Neuronal stem cell (in vitro differentiated cells): ENCODE data around the gene SH3TC1.
A peak's percentile ranks its signal among the peaks of the same experiment; 100 is the strongest.

Experiments used
- DNase-seq: peaks from one replicate; pipeline ENCODE4 v3.0.0-alpha.2; 2013; ENCODE audit warnings: low spot score
- H2AFZ ChIP-seq: one replicate; pipeline ENCODE4 v1.6.1; 2013; ENCODE audit warnings: mild to moderate bottlenecking, low read length, inconsistent platforms
- H2AK5ac ChIP-seq: 2 replicates; pipeline ENCODE4 v1.6.1; 2013; ENCODE audit warnings: low read depth, mild to moderate bottlenecking, inconsistent platforms, low read length, moderate library complexity, mixed read lengths
- H2BK120ac ChIP-seq: 2 replicates; pipeline ENCODE4 v1.6.1; 2013; ENCODE audit warnings: low read depth, mild to moderate bottlenecking, inconsistent platforms, low read length, moderate library complexity, mixed read lengths
- H2BK12ac ChIP-seq: one replicate; pipeline ENCODE4 v1.6.1; 2013; ENCODE audit warnings: low read length, inconsistent platforms
- H2BK15ac ChIP-seq: 2 replicates; pipeline ENCODE4 v1.6.1; 2013; ENCODE audit warnings: mild to moderate bottlenecking, low read length, inconsistent platforms, mixed read lengths
- H2BK5ac ChIP-seq: one replicate; pipeline ENCODE4 v1.6.1; 2013; ENCODE audit warnings: inconsistent platforms, mild to moderate bottlenecking, low read length, moderate library complexity
- H3K14ac ChIP-seq: one replicate; pipeline ENCODE4 v1.6.1; 2013; ENCODE audit warnings: low read length, inconsistent platforms
- H3K18ac ChIP-seq: 2 replicates; pipeline ENCODE4 v1.6.1; 2013; ENCODE audit warnings: low read length, inconsistent platforms
- H3K23ac ChIP-seq: 2 replicates; pipeline ENCODE4 v1.6.1; 2013; ENCODE audit warnings: low read depth, mild to moderate bottlenecking, mixed read lengths, low read length, inconsistent platforms; ENCODE audit not compliant: poor library complexity
- H3K27ac ChIP-seq: replicated peaks from 3 replicates; pipeline ENCODE4 v1.5.1; 2013; ENCODE audit warnings: low read length, inconsistent platforms
- H3K27me3 ChIP-seq, 3 experiments: 2 replicates each; pipeline ENCODE4 v1.6.1; 2013; ENCODE audit warnings: low read length in 3 of 3, mild to moderate bottlenecking in 2 of 3, inconsistent platforms in 1 of 3, low read depth in 1 of 3, mixed read lengths in 1 of 3, moderate library complexity in 1 of 3; ENCODE audit not compliant: control insufficient read depth in 3 of 3, insufficient read depth in 3 of 3
- H3K36me3 ChIP-seq, 2 donors: replicated peaks in 1 of 2; 2 replicates each; pipeline ENCODE4 v1.6.1; 2013; ENCODE audit warnings: low read length in 2 of 2; ENCODE audit not compliant: control insufficient read depth in 2 of 2, insufficient read depth in 2 of 2
- H3K4ac ChIP-seq: 2 replicates; pipeline ENCODE4 v1.6.1; 2013; ENCODE audit warnings: inconsistent platforms, mild to moderate bottlenecking, low read length, moderate library complexity
- H3K4me1 ChIP-seq, 2 donors: 1 replicate in 1 of 2; 2 replicates in 1 of 2; pipeline ENCODE4 v1.6.1; 2013; ENCODE audit warnings: low read length in 2 of 2, low read depth in 1 of 2; ENCODE audit not compliant: control insufficient read depth in 2 of 2, insufficient read depth in 1 of 2
- H3K4me2 ChIP-seq: one replicate; pipeline ENCODE4 v1.6.1; 2013; ENCODE audit warnings: mild to moderate bottlenecking, low read length, inconsistent platforms; ENCODE audit not compliant: insufficient read depth, poor library complexity, severe bottlenecking
- H3K4me3 ChIP-seq, 2 donors: 2 replicates each; pipeline ENCODE4 v1.5.1; 2013; ENCODE audit warnings: low read length in 2 of 2, mild to moderate bottlenecking in 2 of 2, inconsistent platforms in 1 of 2, moderate library complexity in 1 of 2
- H3K79me1 ChIP-seq: one replicate; pipeline ENCODE4 v1.6.1; 2013; ENCODE audit warnings: low read depth, mild to moderate bottlenecking, inconsistent platforms, low read length, moderate library complexity
- H3K9ac ChIP-seq: one replicate; pipeline ENCODE4 v1.6.1; 2013; ENCODE audit warnings: mild to moderate bottlenecking, low read depth, low read length, inconsistent platforms; ENCODE audit not compliant: poor library complexity
- H3K9me3 ChIP-seq, 2 donors: replicated peaks in 1 of 2; 2 replicates each; pipeline versions ENCODE3 to v1.6.1; 2013; ENCODE audit warnings: low read length in 2 of 2, mild to moderate bottlenecking in 2 of 2, inconsistent platforms in 1 of 2, low read depth in 1 of 2, mixed read lengths in 1 of 2, moderate library complexity in 1 of 2; ENCODE audit not compliant: control insufficient read depth in 2 of 2, insufficient read depth in 1 of 2
- H4K8ac ChIP-seq: one replicate; pipeline ENCODE4 v1.6.1; 2013; ENCODE audit warnings: low read depth, mild to moderate bottlenecking, inconsistent platforms, low read length, moderate library complexity
- H4K91ac ChIP-seq: one replicate; pipeline ENCODE4 v1.6.1; 2013; ENCODE audit warnings: low read length, low read depth, mild to moderate bottlenecking, inconsistent platforms; ENCODE audit not compliant: poor library complexity
- WGBS, 2 donors: extraction: QIAGEN DNeasy Blood & Tissue Kit; methylation state at CpG; one replicate each; pipeline ENCODE4 v1.1.7; 2013; ENCODE audit warnings: missing lambda C conversion rate in 2 of 2, mixed read lengths in 1 of 2; ENCODE audit not compliant: insufficient read length in 2 of 2, insufficient replicate concordance in 1 of 2; ENCODE audit errors: extremely low coverage in 2 of 2; 5-methylcytosine and 5-hydroxymethylcytosine counted together

The SH3TC1 gene

DNA sequence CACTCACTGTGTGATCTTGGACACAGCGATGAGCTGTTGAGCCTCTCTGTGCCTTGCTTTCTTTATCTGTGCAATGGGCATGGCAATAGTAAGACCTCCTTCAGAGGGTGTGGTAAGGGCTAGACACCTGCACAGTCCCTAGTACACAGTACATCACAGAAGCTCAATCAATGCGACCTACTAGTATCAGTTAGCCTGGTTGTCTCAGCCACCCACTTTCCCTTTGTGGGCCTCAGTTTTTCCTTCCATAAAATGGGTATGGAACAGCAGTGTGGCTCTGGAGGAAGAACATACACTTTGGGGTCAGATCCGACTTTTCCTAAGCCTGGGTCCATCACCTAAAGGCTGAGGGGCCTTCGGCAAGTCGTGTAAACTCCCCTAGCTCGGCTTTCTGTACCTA, 67.0 kb downstream of the SH3TC1 start:
- H2BK15ac ChIP-seq = no peak overlapping the region
- peaks cover 0 to 60% (median 18%) of the 10 kb centered on the region in 3 experiments for H3K27me3 ChIP-seq
- no peak overlapping the region for H4K91ac ChIP-seq
- H4K8ac ChIP-seq = no peak overlapping the region
- H3K4me2 ChIP-seq = no peak overlapping the region
- H3K4me1 ChIP-seq = peaks cover 7% of the 10 kb centered on the region in 2 donors
- H2BK5ac ChIP-seq = no peak overlapping the region
- H3K9me3 ChIP-seq = no peaks in the 10 kb centered on the region
- no peak overlapping the region for H2BK12ac ChIP-seq
- H3K4me3 ChIP-seq = no peak overlapping the region
- no peak overlapping the region for H2AK5ac ChIP-seq
- no peak overlapping the region for H3K4ac ChIP-seq
- H3K9ac ChIP-seq = no peak overlapping the region
- no peak overlapping the region for H2AFZ ChIP-seq
- no CpG with 5 or more reads among the region's 6 CpGs for WGBS, 2 donors
- no peaks in the 10 kb centered on the region for H3K79me1 ChIP-seq
- H3K36me3 ChIP-seq = no peaks in the 10 kb centered on the region
- no peak overlapping the region for H3K18ac ChIP-seq
- H3K14ac ChIP-seq = no peak overlapping the region
- H3K27ac ChIP-seq = no peak overlapping the region
- H3K23ac ChIP-seq = no peak overlapping the region
- no peak overlapping the region for H2BK120ac ChIP-seq
- DNase-seq = no peak

DNA sequence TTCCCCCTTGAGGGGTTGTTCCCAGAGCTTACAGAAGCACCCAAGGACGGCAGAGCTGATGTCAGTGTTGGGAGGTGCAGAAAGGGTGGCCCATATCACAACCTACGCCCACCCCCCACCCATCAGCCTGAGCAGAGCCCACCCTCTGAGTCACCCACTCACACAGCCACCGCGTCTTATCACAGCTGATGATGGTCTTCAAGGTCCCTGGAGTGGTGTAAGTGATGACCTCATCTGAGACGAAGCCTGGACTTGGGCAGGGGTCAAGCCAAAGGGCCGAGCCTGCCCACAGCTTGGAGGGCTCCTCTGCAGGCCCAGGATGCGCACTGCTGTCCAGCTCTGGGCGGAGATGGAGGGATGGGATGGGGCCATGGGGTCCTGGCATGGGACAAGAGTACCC, 67.4 kb downstream of the SH3TC1 start:
- Histone ChIP-seq H3K9ac (no peak overlapping the region), H3K9me3 (no peaks in the 10 kb centered on the region), H3K18ac (peak overlapping the region; percentile 5), H3K4me3 (no peak overlapping the region), H3K14ac (peak overlapping the region; percentile 26), H2BK120ac (no peak overlapping the region), H3K4me1 (peaks cover 7% of the 10 kb centered on the region in 2 donors), H4K91ac (no peak overlapping the region), H3K27ac (no peak overlapping the region), H3K23ac (no peak overlapping the region), H3K36me3 (no peaks in the 10 kb centered on the region), H2AFZ (no peak overlapping the region), H2BK12ac (no peak overlapping the region), H2BK15ac (no peak overlapping the region), H2AK5ac (peak overlapping the region; percentile 17), H4K8ac (no peak overlapping the region), H3K4ac (no peak overlapping the region), H2BK5ac (no peak overlapping the region), H3K79me1 (no peaks in the 10 kb centered on the region), H3K4me2 (no peak overlapping the region), H3K27me3 (peaks cover 0 to 63% (median 21%) of the 10 kb centered on the region in 3 experiments)
- no CpG with 5 or more reads among the region's 8 CpGs for WGBS, 2 donors
- no peak for DNase-seq

DNA sequence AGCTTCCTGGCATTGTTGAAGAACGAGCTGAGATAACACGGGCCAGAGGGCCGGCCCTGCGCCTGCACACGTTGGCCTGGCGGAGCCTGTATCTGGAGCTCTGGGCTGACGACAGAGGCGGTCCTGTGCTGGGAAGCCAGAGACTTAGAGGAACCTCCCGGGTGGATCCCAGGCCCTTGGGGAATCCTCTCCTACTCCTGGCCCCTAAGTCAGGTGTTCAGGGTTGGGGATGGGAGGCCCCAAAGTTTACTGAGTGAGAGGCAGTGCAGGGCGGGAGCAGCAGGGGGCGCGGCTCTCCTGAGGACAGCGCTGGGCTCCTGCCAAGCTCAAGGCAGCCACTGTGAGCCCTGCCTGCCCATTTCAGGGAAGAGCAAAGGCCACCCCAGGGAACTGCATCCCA, 68.0 kb downstream of the SH3TC1 start:
- Histone ChIP-seq H2BK5ac (no peak overlapping the region), H3K9ac (no peak overlapping the region), H3K14ac (no peak overlapping the region), H3K27ac (no peak overlapping the region), H3K36me3 (no peaks in the 10 kb centered on the region), H3K23ac (no peak overlapping the region), H3K27me3 (peaks cover 0 to 69% (median 23%) of the 10 kb centered on the region in 3 experiments), H2AK5ac (peak overlapping the region; percentile 37), H3K79me1 (no peaks in the 10 kb centered on the region), H3K4ac (no peak overlapping the region), H2BK120ac (no peak overlapping the region), H2AFZ (no peak overlapping the region), H2BK12ac (no peak overlapping the region), H3K18ac (peak overlapping the region; percentile 61), H3K9me3 (no peaks in the 10 kb centered on the region), H3K4me3 (no peak overlapping the region), H3K4me1 (peaks cover 7% of the 10 kb centered on the region in 2 donors), H4K91ac (no peak overlapping the region), H2BK15ac (peak overlapping the region; percentile 59), H3K4me2 (no peak overlapping the region), H4K8ac (no peak overlapping the region)
- peak; percentile 35 for DNase-seq
- no CpG with 5 or more reads among the region's 13 CpGs for WGBS, 2 donors

DNA sequence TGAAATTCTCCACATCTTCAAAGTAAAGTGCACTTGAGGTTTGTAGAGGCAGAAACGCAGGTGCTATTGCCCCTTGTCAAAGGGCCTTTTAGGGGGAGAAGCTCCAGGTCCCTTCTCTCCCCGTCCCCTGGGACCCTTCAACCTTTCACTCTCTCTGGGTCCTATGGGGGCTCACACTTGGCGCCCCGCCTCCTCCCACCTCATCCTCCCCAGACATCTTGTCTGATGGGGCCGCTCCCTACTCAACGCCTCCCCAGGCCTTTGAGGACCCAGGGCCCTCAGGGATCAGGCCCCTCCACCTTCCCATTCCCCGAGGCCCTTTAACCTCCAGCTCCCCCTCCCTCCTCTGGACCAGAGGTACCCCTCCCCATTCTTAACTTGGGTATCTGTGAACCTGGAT, 69.1 kb downstream of the SH3TC1 start:
- no peak overlapping the region for H2AK5ac ChIP-seq
- no peak overlapping the region for H2BK120ac ChIP-seq
- H3K4me2 ChIP-seq = no peak overlapping the region
- no peak overlapping the region for H3K4me3 ChIP-seq
- H3K18ac ChIP-seq = no peak overlapping the region
- H3K14ac ChIP-seq = no peak overlapping the region
- H3K4ac ChIP-seq = no peak overlapping the region
- no peak overlapping the region for H4K8ac ChIP-seq
- no peak overlapping the region for H3K9ac ChIP-seq
- no peak overlapping the region for H4K91ac ChIP-seq
- no peak overlapping the region for H3K23ac ChIP-seq
- no peak overlapping the region for H2BK12ac ChIP-seq
- H3K79me1 ChIP-seq = no peaks in the 10 kb centered on the region
- no peak overlapping the region for H3K27ac ChIP-seq
- H3K4me1 ChIP-seq = peaks cover 1 to 4% of the 10 kb centered on the region in 2 donors
- H3K27me3 ChIP-seq = peaks cover 0 to 74% (median 23%) of the 10 kb centered on the region in 3 experiments
- H2BK5ac ChIP-seq = no peak overlapping the region
- no peak for DNase-seq
- no peak overlapping the region for H2AFZ ChIP-seq
- no peaks in the 10 kb centered on the region for H3K36me3 ChIP-seq
- no peaks in the 10 kb centered on the region for H3K9me3 ChIP-seq
- H2BK15ac ChIP-seq = no peak overlapping the region
- no CpG with 5 or more reads among the region's 7 CpGs for WGBS, 2 donors
